Right ventricle myocardium superior (tissue), 1 donor: ENCODE results near the gene CDHR1. TPM values are rescaled to one million over a fixed set of nuclear protein-coding genes. Genes with fewer than 3 reads are reported as not detected.
"Not testable (repeated sequence)": the region's sequence is repeated elsewhere in the genome, so short reads cannot be mapped to it uniquely, and the experiment has no call there.

Experiments used
- ATAC-seq: fragments of 200-7000 bp; cut with Tn5 transposase; one replicate; pipeline ENCODE4 v1.9.1; 2020; ENCODE audit warnings: mild to moderate bottlenecking; ENCODE audit not compliant: poor library complexity
- DNase-seq: peaks from one replicate; pipeline ENCODE4 v3.0.0-alpha.2; 2020
- intact Hi-C: fragments of 100-400 bp; cut with DNase I; formaldehyde crosslinking; loops from one replicate; pipeline ENCODE4 v1.11.2; 2022
- long read RNA-seq: library from polyadenylated mRNA; unstranded; transcript quantifications from one replicate; pipeline ENCODE4 v2.0.0, GENCODE V29; 2021
- total RNA-seq: library from RNA; stranded (reverse); fragmentation: NEBNext Ultra II Directional; extraction: Animal tissue kit (Norgen Biotek cat#: 25700); gene quantifications from one replicate; pipeline ENCODE4 v1.2.1, GENCODE V29; 2021
- donor health status: DM: no; HTN: yes; CAD: no; lungs with severe emphysema.

The CDHR1 gene
- total RNA-seq, result 0.32 TPM
- long read RNA-seq, result 0 reads

- DNase-seq (peak; percentile 61), ATAC-seq (peak; percentile 67)
- intact Hi-C loops, result no loop called here
Measured at GRCh38 chr10:84194424-84195043, at the start of gene CDHR1. Gene CDHR1 (plus strand): TSS chr10:84194537. CDS start chr10:84194761, 224 bp downstream.

DNA sequence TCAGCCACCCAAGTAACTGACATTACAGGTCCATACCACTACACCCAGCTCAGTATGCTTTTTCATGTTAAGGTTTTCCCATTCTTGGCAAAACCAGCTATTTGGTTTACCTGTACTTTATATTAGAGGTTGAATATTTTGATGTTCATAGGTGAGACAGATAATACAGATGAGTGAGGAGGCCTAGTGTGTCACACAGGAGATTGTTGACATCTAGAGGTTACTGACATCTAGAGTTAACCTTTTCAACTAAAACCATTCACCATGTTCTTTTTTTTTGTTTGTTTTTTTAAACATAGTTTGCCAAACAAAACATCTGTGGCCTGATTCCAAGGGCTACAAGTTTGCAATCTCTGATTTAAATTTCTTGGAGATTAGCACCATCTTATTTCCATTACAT, 47.0 kb upstream of the CDHR1 start:
- ATAC-seq (no peak), DNase-seq (no peak)
- intact Hi-C loops, result no loop called here

DNA sequence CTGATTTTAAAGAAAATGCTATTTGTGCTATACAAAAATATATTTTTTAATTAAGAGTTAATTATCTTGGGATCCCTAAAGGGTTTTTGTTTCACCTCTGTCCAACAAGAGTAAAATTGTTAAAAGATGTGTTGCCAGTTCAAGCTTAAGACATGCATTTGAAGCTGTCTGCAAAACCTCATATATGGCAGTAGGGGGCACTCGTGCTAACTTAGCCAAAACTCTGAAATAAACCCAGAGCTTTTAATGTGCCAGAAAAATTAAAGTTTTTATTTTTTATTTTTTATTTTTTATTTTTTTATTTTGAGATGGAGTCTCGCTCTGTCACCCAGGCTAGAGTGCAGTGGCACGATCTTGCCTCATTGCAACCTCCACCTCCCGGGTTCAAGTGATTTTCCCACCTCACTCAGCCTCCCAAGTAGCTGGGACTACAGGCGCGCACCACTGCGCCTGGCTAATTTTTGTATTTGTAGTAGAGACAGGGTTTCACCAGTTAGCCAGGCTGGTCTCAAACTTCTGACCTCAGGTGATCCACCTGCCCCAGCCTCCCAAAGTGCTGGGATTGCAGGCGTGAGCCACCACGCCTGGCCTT, 46.2 kb upstream of the CDHR1 start:
- ATAC-seq, result peak; percentile 61
- intact Hi-C loops, result loop anchor here (2.0 kb wide), 1 partner anchor 57 kb away; no protein-coding TSS in a partner anchor
- DNase-seq, result not testable (repeated sequence)

- ATAC-seq, result no peak
- intact Hi-C loops, result loop anchor here (2.0 kb wide), 1 partner anchor 55 kb away; no protein-coding TSS in a partner anchor
- no peak for DNase-seq
Measured at GRCh38 chr10:84149854-84150253, 44.5 kb upstream of the CDHR1 start.

GRCh38 chr10:84152769-84153168, 41.6 kb upstream of the CDHR1 start:
- no peak for ATAC-seq
- no peak for DNase-seq
- intact Hi-C loops, result no loop called here

DNA sequence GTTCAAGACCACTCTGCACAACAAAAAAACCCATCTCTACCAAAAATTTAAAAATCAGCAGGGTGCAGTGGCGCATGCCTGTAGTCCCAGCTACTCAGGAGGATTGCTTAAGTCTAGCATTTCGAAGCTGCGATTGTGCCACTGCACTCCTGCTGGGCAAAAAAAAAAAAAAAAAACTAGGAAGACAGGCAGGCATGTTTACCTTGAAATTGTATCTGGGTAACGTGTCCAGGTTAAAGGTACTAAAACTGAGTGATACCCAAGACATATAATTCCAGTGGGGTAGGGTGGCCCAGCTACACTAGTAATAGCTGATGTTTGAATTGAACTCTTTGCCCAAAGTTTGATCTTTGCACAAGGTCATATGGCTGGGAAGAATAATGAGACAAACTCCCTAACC, 38.8 kb upstream of the CDHR1 start:
- intact Hi-C loops, result no loop called here
- no peak for DNase-seq
- no peak for ATAC-seq

DNA sequence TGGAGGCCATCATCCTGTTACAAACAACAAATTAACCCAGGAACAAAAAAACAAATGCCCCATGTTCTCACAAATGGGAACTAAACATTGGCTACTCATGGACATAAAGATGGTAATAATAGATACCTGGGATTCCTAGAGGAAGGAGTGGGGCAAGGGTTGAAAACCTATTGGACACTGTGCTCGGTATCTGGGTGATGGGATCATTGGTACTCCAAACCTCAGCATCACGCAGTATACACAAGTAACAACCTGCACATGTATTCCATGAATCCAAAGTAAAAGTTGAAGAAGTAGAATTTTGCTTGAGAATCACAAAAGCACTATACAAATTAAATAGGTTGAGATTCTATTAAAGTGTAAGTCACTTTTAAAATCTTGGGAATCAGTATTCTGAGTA, 38.3 kb upstream of the CDHR1 start:
- DNase-seq (no peak), ATAC-seq (no peak)
- intact Hi-C loops, result no loop called here

GRCh38 chr10:84156768-84157167, 37.6 kb upstream of the CDHR1 start:
- DNase-seq, result no peak
- intact Hi-C loops, result no loop called here
- ATAC-seq, result peak; percentile 27

DNA sequence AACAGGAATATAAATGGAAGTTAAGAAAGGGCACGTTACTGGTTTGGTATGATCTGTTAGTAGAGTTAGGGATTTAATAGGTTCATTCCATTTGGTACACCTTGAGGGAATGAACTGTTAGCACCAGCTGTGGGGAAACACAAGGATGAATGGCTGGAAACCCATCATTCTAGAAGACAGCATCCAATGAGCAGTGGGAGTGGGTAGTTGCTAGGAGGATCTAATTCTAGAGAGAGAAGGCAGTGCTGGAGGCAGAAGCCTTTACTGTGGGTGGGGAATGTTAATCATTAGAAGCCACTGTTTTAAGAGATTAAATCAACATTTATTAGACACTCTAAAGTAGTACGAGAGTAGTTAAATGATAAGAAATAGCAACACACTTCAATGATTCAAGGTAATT, 36.3 kb upstream of the CDHR1 start:
- intact Hi-C loops, result no loop called here
- DNase-seq (no peak), ATAC-seq (no peak)

DNA sequence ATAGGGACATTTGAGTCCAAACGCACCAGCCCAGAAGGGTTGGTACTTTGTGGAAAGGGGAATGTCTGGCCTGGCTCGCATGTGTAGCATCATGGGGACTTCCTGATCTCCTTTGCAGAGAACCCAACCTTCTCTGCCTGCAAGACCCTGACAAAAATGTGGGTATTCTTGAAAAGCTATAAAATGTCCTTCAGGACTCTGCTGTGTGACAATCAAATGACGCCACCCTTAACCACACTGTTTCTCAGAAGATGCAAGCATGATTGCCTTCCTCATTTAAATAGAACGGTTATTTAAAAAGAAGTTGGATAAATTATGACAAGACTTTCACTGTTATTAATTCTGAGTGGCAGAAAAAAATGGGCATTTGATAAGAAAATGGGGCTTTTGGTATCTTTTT, 35.8 kb upstream of the CDHR1 start:
- DNase-seq (no peak), ATAC-seq (no peak)
- intact Hi-C loops, result no loop called here

- intact Hi-C loops, result no loop called here
- ATAC-seq (no peak), DNase-seq (no peak)
Measured at GRCh38 chr10:84159076-84159685, 35.2 kb upstream of the CDHR1 start.

- intact Hi-C loops, result no loop called here
- no peak for ATAC-seq
- DNase-seq, result no peak
Measured at GRCh38 chr10:84160663-84161362, 33.5 kb upstream of the CDHR1 start.

DNA sequence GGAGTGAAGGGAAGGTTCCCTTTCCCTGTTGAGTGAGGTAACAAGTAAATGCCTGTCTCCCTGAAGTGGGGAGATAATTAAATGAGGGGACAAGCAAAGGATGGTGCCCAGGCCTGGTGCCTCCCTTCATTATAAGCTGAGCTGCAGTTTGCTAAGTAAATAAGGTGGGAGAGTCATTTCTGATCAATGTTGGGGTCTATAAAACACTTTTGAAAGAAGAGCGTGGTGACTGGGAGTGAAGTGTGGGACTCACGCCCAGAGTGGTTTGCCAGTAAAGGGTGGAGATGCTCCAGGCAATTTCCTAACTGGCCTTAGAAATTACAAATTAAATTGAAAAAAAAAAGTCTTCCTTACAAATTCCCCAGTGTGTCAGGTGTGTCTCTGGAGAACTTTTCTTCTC, 30.3 kb upstream of the CDHR1 start:
- DNase-seq, result no peak
- intact Hi-C loops, result no loop called here
- no peak for ATAC-seq

DNA sequence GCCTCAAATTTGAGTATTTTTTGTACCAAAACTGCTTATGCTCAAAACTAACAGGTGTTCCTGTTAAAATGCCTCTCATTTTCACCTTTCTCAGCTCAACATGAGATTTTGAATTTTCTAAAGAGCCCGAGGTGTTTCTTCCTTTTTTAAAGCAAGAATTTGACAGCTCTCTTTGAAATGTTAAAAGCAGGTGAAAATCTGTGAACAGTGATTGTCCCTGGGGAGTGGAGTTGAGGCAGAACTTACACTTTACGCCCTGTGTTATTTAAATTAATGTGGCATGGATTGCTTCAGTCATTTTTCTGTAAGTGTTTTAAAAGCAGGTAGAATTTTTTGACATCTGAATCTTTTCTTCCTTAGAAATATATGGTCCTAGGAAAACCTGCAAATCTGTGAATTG, 29.9 kb upstream of the CDHR1 start:
- intact Hi-C loops, result no loop called here
- no peak for ATAC-seq
- no peak for DNase-seq

- DNase-seq (no peak), ATAC-seq (no peak)
Measured at GRCh38 chr10:84166620-84167288, 27.6 kb upstream of the CDHR1 start.

GRCh38 chr10:84167289-84167653, 27.1 kb upstream of the CDHR1 start:
- ATAC-seq, DNase-seq, intact Hi-C loops: not testable (repeated sequence)

More at GRCh38 chr10:84166620-84167288, 27.6 kb upstream of the CDHR1 start:
- intact Hi-C loops, result no loop called here

- DNase-seq, intact Hi-C loops, ATAC-seq: not testable (repeated sequence)
Measured at GRCh38 chr10:84168382-84168781, 26.0 kb upstream of the CDHR1 start.

DNA sequence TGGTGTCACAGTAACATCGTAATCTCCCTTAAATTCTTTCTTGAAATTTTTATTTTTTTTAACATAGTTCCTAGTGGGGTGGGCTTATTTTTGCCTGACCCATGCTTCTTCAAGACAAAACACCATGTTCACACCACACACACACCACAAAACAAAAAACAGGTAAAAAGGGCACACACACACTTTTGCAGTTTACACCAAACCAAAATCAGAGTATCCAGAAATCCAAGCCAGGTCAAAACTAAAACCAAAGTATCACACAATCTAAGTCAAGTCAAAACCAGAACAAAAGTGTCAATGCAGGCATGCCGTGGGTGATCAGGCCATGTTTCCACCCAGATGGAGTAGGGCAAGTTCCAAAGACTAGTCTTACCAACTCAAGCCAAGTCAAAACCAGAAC, 23.1 kb upstream of the CDHR1 start:
- ATAC-seq, DNase-seq, intact Hi-C loops: not testable (repeated sequence)
